Gastrocnemius medialis (tissue), 4 donors: Measurements from ENCODE around the gene GTF2H1. TPM values are rescaled to one million over a fixed set of nuclear protein-coding genes. Genes with fewer than 3 reads are reported as not detected.

Experiments
- ATAC-seq, 2 donors: fragments of 150-250 bp; one replicate each; pipeline ENCODE4 v1.9.1; 2016
- DNase-seq, 2 donors: peaks; one replicate each; pipeline ENCODE4 v3.0.0-alpha.2; 2019
- H3K27ac ChIP-seq, 4 donors: fragments of 200-600 bp; sonication (generic); 1 replicate in 1 of 4; 2 replicates in 3 of 4; pipeline ENCODE4 v1.5.1; 2016 to 2018; ENCODE audit warnings: mild to moderate bottlenecking in 2 of 4, moderate library complexity in 1 of 4
- H3K27me3 ChIP-seq, 3 donors: fragments of 200-600 bp; sonication (generic) in 2 of 3; 1 replicate in 1 of 3; 2 replicates in 2 of 3; pipeline versions ENCODE4 v1.5.1 to v1.6.0; 2016 to 2019; ENCODE audit warnings: mild to moderate bottlenecking in 1 of 3, moderate library complexity in 1 of 3
- H3K36me3 ChIP-seq, 2 donors: fragments of 200-600 bp; sonication (generic) in 1 of 2; one replicate each; pipeline ENCODE4 v1.5.1; 2017 to 2018
- H3K4me1 ChIP-seq, 2 donors: fragments of 200-600 bp; sonication (generic) in 1 of 2; one replicate each; pipeline ENCODE4 v1.5.1; 2016 to 2017; ENCODE audit warnings: mild to moderate bottlenecking in 2 of 2
- H3K4me3 ChIP-seq, 4 donors: fragments of 200-600 bp; sonication (generic) in 3 of 4; 1 replicate in 1 of 4; 2 replicates in 3 of 4; pipeline ENCODE4 v1.5.1; 2016 to 2019; ENCODE audit warnings: mild to moderate bottlenecking in 2 of 4
- H3K9me3 ChIP-seq, 3 donors: fragments of 200-600 bp; sonication (generic) in 2 of 3; 1 replicate in 1 of 3; 2 replicates in 2 of 3; pipeline ENCODE4 v1.5.1; 2016 to 2019
- POLR2A ChIP-seq, 2 donors: fragments of 450-650 bp; IDR thresholded peaks; one replicate each; pipeline ENCODE4 v1.6.1; 2017; ENCODE audit warnings: antibody characterized with exemption in 2 of 2, mild to moderate bottlenecking in 2 of 2, moderate library complexity in 2 of 2
- in situ Hi-C, 4 donors: fragments of 200-750 bp; cut with MboI; loops; one replicate each; pipeline versions ENCODE4 v1.15.0 to v1.8.0; 2017; ENCODE audit warnings: low sequenced_read_pairs in 4 of 4
- intact Hi-C: fragments of 100-400 bp; cut with DNase I; formaldehyde crosslinking; loops from one replicate; pipeline ENCODE4 v1.15.1; 2023; ENCODE audit warnings: low total_unique reads
- total RNA-seq, 4 donors: library from RNA; depleted of rRNA; stranded (reverse); fragments of >200 nt; gene quantifications; one replicate each; pipeline versions ENCODE4 v1.1.0 to v1.2.3, GENCODE V29; 2016
- TF ChIP-seq, protein P1 (sequence below), 5 experiments: fragments of 450-650 bp in 3 of 5; fragments of 200-600 bp in 2 of 5; sonication (generic) in 2 of 5; IDR thresholded peaks in 4 of 5; conservative IDR thresholded peaks in 1 of 5; 1 replicate in 4 of 5; 2 replicates in 1 of 5; pipeline ENCODE4 v1.5.1; 2016 to 2019; ENCODE audit warnings: antibody characterized with exemption in 5 of 5, mild to moderate bottlenecking in 3 of 5, moderate library complexity in 3 of 5

Gene GTF2H1
- total RNA-seq, 4 donors from 2014 or later, result 30.9 to 45.6 (median 33.2) TPM

DNA sequence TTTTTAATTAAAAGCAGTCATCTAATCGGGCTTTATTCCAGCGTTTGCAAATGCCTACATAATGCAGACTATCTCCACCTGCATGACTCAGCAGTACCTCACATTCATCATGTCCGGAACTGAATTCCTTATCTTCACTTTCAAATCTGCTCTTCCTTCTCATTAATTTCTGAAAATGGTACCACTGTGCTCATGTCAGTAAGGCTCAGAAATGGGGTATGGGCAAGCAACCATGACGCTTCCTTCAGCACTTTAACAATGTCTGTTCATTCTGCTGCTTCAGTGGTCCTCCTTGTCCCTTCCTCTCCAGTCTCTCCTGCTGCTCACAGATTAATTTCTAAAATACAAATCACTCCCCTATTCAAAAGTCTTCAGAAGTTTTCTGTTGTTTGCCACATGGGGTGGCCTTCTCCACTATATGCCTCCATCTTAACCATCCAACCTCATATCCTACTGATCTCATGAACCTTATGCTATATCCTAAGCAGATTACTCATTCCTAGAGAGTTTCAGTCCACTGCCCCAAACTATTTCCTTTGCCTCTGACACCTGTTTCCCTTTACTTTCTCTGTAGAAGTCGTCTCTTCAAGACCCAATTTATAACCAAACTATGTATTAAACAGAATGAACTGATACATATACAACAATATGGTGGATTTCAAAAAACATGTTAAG lies 7.0 kb downstream of the GTF2H1 start:
- H3K4me1 ChIP-seq, result peaks cover 5 to 8% of the 10 kb centered on the region in 2 donors
- H3K9me3 ChIP-seq, result no peaks in the 10 kb centered on the region
- in situ Hi-C loops, result loop anchor here in 3 of 4 donors (10.0 kb wide), 3 partner anchors 65 to 305 kb away; partner anchors contain the start of genes SPTY2D1 (in 2 of the 3), LDHA (in 1 of the 3) and TSG101 (in 1 of the 3)
- DNase-seq (no peak), ATAC-seq (no peak)
- no peak overlapping the region for H3K4me3 ChIP-seq
- H3K27ac ChIP-seq, result peak overlapping the region in 1 of 4 donors; percentile 1
- TF ChIP-seq POLR2A (IDR thresholded peaks at IDR 0.05), result no peak
- TF ChIP-seq, protein P1, sequence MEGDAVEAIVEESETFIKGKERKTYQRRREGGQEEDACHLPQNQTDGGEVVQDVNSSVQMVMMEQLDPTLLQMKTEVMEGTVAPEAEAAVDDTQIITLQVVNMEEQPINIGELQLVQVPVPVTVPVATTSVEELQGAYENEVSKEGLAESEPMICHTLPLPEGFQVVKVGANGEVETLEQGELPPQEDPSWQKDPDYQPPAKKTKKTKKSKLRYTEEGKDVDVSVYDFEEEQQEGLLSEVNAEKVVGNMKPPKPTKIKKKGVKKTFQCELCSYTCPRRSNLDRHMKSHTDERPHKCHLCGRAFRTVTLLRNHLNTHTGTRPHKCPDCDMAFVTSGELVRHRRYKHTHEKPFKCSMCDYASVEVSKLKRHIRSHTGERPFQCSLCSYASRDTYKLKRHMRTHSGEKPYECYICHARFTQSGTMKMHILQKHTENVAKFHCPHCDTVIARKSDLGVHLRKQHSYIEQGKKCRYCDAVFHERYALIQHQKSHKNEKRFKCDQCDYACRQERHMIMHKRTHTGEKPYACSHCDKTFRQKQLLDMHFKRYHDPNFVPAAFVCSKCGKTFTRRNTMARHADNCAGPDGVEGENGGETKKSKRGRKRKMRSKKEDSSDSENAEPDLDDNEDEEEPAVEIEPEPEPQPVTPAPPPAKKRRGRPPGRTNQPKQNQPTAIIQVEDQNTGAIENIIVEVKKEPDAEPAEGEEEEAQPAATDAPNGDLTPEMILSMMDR (IDR thresholded peaks at IDR 0.05 in 4 of 5, conservative IDR thresholded peaks at IDR 0.05 in 1 of 5), result no peak
- H3K27me3 ChIP-seq, result no peaks in the 10 kb centered on the region
- intact Hi-C loops, result loop anchor here (1.0 kb wide), 1 partner anchor 192 kb away; no protein-coding TSS in a partner anchor
- peaks cover 0 to 22% of the 10 kb centered on the region in 2 donors for H3K36me3 ChIP-seq

DNA sequence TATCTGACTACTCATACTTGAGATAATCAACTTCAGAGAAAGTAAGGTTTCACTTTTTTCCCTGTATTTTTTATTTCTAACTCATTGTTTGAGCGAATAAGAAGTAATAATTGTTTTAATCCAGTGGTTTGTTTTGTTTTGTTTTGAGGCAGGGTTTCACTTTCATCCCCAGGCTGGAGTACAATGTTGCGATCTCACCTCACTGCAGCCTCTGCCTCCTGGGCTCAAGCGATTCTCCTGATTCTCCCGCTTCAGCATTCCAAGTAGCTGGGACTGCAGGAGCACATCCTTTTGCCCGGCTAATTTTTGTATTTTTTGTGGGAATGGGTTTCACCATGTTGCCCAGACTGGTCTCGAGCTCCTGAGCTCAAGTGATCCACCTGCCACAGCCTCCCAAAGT lies 8.6 kb downstream of the GTF2H1 start:
- no peak for ATAC-seq
- H3K36me3 ChIP-seq, result peaks cover 0 to 37% of the 10 kb centered on the region in 2 donors

DNA sequence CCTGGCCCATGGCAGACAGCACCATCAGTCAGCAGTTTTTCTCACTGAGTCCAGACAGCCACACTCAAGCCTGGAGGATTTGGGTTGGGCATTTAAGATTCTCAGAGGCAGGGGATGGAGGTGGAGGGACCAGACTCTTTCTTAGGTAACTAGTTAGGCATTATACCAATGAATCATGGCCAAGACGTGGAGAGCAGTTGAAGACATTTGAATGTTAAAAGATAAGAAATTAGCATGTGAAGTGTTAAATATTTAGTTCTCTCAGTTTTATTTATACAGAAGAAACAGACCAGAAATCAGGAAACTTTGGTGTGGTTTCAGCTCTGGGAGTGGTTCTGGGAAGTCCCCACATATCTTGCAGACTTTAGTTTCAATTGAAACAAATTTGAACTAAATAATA lies 9.9 kb downstream of the GTF2H1 start:
- intact Hi-C loops, result no loop called here
- TF ChIP-seq, protein P1 (IDR thresholded peaks at IDR 0.05 in 4 of 5, conservative IDR thresholded peaks at IDR 0.05 in 1 of 5), result no peak
- TF ChIP-seq POLR2A (IDR thresholded peaks at IDR 0.05), result no peak
- DNase-seq, result no peak
- in situ Hi-C loops, result no loop called here
- Histone ChIP-seq H3K9me3 (no peaks in the 10 kb centered on the region), H3K4me1 (no peaks in the 10 kb centered on the region), H3K4me3 (no peak overlapping the region), H3K27me3 (no peaks in the 10 kb centered on the region), H3K27ac (no peak overlapping the region), H3K36me3 (peaks cover 0 to 51% of the 10 kb centered on the region in 2 donors)
- no peak for ATAC-seq

More for the DNA sequence above, 8.6 kb downstream of the GTF2H1 start:
- no peak for TF ChIP-seq POLR2A (IDR thresholded peaks at IDR 0.05)
- TF ChIP-seq, protein P1 (IDR thresholded peaks at IDR 0.05 in 4 of 5, conservative IDR thresholded peaks at IDR 0.05 in 1 of 5), result no peak
- H3K4me1 ChIP-seq, result no peaks in the 10 kb centered on the region
- no peaks in the 10 kb centered on the region for H3K9me3 ChIP-seq
- no peaks in the 10 kb centered on the region for H3K27me3 ChIP-seq
- no peak overlapping the region for H3K27ac ChIP-seq
- no peak overlapping the region for H3K4me3 ChIP-seq
- intact Hi-C loops (no loop called here), in situ Hi-C loops (no loop called here)
- DNase-seq, result no peak

DNA sequence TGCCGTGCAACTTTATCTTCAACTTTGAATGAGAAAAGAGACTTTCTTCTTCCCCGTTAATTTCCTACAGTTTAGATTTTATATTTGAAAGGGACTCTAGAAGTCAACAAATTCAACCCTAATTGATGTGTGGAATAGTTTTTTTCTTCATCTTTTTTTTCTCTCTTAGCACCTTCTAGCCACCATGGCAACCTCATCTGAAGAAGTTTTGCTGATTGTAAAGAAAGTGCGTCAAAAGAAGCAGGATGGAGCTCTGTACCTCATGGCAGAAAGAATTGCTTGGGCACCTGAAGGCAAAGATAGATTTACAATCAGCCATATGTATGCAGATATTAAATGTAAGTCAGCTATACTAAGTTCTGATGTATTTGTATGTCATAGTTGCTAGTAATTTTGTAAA lies 10.5 kb downstream of the GTF2H1 start:
- no peaks in the 10 kb centered on the region for H3K27me3 ChIP-seq
- intact Hi-C loops (no loop called here), in situ Hi-C loops (no loop called here)
- no peak for ATAC-seq
- peaks cover 0 to 56% of the 10 kb centered on the region in 2 donors for H3K36me3 ChIP-seq
- no peak overlapping the region for H3K4me3 ChIP-seq
- no peaks in the 10 kb centered on the region for H3K4me1 ChIP-seq
- H3K27ac ChIP-seq, result no peak overlapping the region
- no peak for DNase-seq
- H3K9me3 ChIP-seq, result no peaks in the 10 kb centered on the region
- no peak for TF ChIP-seq POLR2A (IDR thresholded peaks at IDR 0.05)
- TF ChIP-seq, protein P1 (IDR thresholded peaks at IDR 0.05 in 4 of 5, conservative IDR thresholded peaks at IDR 0.05 in 1 of 5), result no peak
